GM12891 (cell line): ENCODE results near the gene AMFR.

Source experiments
- PAX5 ChIP-seq: IDR thresholded peaks from 2 replicates; pipeline ENCODE4 v1.6.1; 2011; ENCODE audit warnings: low read length, moderate library complexity, mild to moderate bottlenecking; ENCODE audit not compliant: insufficient read depth, severe bottlenecking
- TAF1 ChIP-seq: IDR thresholded peaks from 2 replicates; pipeline ENCODE4 v1.6.1; 2011; ENCODE audit warnings: low read depth, low read length, control low read depth

GRCh38 chr16:56384074-56384721, 41.1 kb downstream of the AMFR start:
- TF ChIP-seq TAF1, result no peak
- TF ChIP-seq PAX5, result no peak
